HL-60 (cell line): Measurements from ENCODE around the gene IBA57.

Experiments used
- GABPA ChIP-seq: IDR thresholded peaks from 2 replicates; pipeline ENCODE4 v1.6.1; 2012; ENCODE audit warnings: low read depth
- POLR2AphosphoS5 ChIP-seq: IDR thresholded peaks from 2 replicates; pipeline ENCODE4 v1.6.1; 2012; ENCODE audit warnings: low read depth
- TF ChIP-seq, protein P1 (sequence below): IDR thresholded peaks from one replicate; pipeline ENCODE4 v1.5.1; 2011; ENCODE audit warnings: low read length, control low read depth, inconsistent platforms; ENCODE audit not compliant: insufficient read depth
- TF ChIP-seq, protein P2 (sequence below): IDR thresholded peaks from 2 replicates; pipeline ENCODE4 v1.6.1; 2012; ENCODE audit warnings: low read depth; ENCODE audit not compliant: insufficient replicate concordance

DNA sequence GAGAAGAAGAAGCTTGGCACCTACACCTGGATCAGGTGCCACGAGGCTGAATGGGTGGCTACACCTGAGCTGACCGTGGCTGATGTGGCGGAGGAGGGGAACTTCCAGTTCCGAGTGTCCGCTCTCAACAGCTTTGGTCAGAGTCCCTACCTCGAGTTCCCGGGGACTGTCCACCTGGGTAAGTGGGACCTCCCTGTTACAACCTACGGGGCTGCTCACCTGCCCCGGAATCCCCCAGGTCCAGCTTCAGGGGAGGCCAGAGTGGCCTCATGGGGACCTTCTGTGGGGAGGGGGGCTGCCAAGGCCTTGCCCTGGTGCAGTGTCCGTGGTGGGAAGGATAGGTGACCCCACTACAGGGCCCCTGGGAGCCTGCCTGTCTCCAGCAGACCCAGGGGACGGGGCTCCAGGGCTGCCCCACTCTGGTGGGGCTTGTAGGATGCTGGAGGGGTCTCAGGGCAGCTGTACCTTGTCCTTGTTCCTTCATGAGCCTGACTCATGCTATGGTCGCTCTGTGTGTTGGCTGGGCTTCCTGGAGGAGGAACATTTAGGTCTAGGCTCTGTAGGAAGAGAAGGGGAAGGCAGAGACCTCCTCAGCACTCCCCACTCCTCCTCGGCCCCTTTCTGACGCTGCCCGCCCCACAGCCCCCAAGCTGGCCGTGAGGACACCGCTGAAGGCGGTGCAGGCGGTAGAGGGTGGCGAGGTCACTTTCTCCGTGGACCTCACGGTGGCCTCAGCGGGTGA lies 49.5 kb downstream of the IBA57 start:
- TF ChIP-seq, protein P1, sequence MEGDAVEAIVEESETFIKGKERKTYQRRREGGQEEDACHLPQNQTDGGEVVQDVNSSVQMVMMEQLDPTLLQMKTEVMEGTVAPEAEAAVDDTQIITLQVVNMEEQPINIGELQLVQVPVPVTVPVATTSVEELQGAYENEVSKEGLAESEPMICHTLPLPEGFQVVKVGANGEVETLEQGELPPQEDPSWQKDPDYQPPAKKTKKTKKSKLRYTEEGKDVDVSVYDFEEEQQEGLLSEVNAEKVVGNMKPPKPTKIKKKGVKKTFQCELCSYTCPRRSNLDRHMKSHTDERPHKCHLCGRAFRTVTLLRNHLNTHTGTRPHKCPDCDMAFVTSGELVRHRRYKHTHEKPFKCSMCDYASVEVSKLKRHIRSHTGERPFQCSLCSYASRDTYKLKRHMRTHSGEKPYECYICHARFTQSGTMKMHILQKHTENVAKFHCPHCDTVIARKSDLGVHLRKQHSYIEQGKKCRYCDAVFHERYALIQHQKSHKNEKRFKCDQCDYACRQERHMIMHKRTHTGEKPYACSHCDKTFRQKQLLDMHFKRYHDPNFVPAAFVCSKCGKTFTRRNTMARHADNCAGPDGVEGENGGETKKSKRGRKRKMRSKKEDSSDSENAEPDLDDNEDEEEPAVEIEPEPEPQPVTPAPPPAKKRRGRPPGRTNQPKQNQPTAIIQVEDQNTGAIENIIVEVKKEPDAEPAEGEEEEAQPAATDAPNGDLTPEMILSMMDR: no peak
- TF ChIP-seq GABPA (no peak), POLR2AphosphoS5 (no peak)
- TF ChIP-seq, protein P2, sequence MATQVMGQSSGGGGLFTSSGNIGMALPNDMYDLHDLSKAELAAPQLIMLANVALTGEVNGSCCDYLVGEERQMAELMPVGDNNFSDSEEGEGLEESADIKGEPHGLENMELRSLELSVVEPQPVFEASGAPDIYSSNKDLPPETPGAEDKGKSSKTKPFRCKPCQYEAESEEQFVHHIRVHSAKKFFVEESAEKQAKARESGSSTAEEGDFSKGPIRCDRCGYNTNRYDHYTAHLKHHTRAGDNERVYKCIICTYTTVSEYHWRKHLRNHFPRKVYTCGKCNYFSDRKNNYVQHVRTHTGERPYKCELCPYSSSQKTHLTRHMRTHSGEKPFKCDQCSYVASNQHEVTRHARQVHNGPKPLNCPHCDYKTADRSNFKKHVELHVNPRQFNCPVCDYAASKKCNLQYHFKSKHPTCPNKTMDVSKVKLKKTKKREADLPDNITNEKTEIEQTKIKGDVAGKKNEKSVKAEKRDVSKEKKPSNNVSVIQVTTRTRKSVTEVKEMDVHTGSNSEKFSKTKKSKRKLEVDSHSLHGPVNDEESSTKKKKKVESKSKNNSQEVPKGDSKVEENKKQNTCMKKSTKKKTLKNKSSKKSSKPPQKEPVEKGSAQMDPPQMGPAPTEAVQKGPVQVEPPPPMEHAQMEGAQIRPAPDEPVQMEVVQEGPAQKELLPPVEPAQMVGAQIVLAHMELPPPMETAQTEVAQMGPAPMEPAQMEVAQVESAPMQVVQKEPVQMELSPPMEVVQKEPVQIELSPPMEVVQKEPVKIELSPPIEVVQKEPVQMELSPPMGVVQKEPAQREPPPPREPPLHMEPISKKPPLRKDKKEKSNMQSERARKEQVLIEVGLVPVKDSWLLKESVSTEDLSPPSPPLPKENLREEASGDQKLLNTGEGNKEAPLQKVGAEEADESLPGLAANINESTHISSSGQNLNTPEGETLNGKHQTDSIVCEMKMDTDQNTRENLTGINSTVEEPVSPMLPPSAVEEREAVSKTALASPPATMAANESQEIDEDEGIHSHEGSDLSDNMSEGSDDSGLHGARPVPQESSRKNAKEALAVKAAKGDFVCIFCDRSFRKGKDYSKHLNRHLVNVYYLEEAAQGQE: no peak
